ENCODE data around the gene ZNF865.

Gene ZNF865

GRCh38 chr19:55611983-55612645 lies 6.7 kb downstream of the ZNF865 start:
- H3K27ac ChIP-seq (ENCODE audit: insufficient read depth in 1 of 2, low read depth in 1 of 2, low read length in 2 of 2, poor library complexity in 1 of 2, severe bottlenecking in 2 of 2), result no peak overlapping the region
- peaks cover 2 to 57% (median 26%) of the 10 kb centered on the region in 4 experiments for H3K36me3 ChIP-seq (ENCODE audit: control insufficient read depth in 4 of 4, insufficient read depth in 4 of 4, low read length in 3 of 4)
- peaks cover 0 to 3% (median 0%) of the 10 kb centered on the region in 5 experiments for H3K9me3 ChIP-seq (ENCODE audit: control extremely low read depth in 1 of 5, control insufficient read depth in 4 of 5, insufficient read depth in 2 of 5, low read depth in 1 of 5, low read length in 4 of 5)
- no peak overlapping the region for H3K4me3 ChIP-seq (ENCODE audit: control insufficient read depth in 1 of 7, extremely low read depth in 1 of 7, insufficient read depth in 4 of 7, low read depth in 2 of 7, low read length in 6 of 7)
- ChIA-PET CTCF (interaction anchor here (2.0 to 2.4 kb wide), 2 partner anchors 97 to 108 kb away, joined by 4 to 7 read pairs; no protein-coding TSS in a partner anchor), POLR2A (interaction anchor here (0.5 to 0.6 kb wide), 2 partner anchors 14 to 355 kb away, joined by 3 read pairs; no protein-coding TSS in a partner anchor)
- H3K27me3 ChIP-seq (replicated peaks in 2 of 5; ENCODE audit: control insufficient read depth in 4 of 5, insufficient read depth in 5 of 5, low read length in 4 of 5), result no peaks in the 10 kb centered on the region
- H3K4me1 ChIP-seq (ENCODE audit: control extremely low read depth in 1 of 4, control insufficient read depth in 4 of 4, insufficient read depth in 4 of 4, low read length in 3 of 4), result peaks cover 0 to 1% (median 0%) of the 10 kb centered on the region in 4 experiments
- DNase-seq, result no peak
- 87% methylated on average over 3 of the region's 3 CpGs for WGBS (ENCODE audit: insufficient coverage)

GRCh38 chr19:55613396-55613795 lies 7.9 kb downstream of the ZNF865 start:
- WGBS (ENCODE audit: insufficient coverage), result 97% methylated on average over 22 of the region's 27 CpGs
- CTCF ChIA-PET, result no interaction called here

GRCh38 chr19:55613930-55614710 lies 8.7 kb downstream of the ZNF865 start:
- no peak overlapping the region for H3K27ac ChIP-seq (ENCODE audit: insufficient read depth in 1 of 2, low read depth in 1 of 2, low read length in 2 of 2, poor library complexity in 1 of 2, severe bottlenecking in 2 of 2)
- POLR2A ChIA-PET, result no interaction called here
- WGBS (ENCODE audit: insufficient coverage), result 97% methylated on average over 53 of the region's 75 CpGs
- peaks cover 0 to 3% (median 0%) of the 10 kb centered on the region in 5 experiments for H3K9me3 ChIP-seq (ENCODE audit: control extremely low read depth in 1 of 5, control insufficient read depth in 4 of 5, insufficient read depth in 2 of 5, low read depth in 1 of 5, low read length in 4 of 5)
- no peaks in the 10 kb centered on the region for H3K27me3 ChIP-seq (replicated peaks in 2 of 5; ENCODE audit: control insufficient read depth in 4 of 5, insufficient read depth in 5 of 5, low read length in 4 of 5)
- no peaks in the 10 kb centered on the region for H3K4me1 ChIP-seq (ENCODE audit: control extremely low read depth in 1 of 4, control insufficient read depth in 4 of 4, insufficient read depth in 4 of 4, low read length in 3 of 4)
- H3K36me3 ChIP-seq (ENCODE audit: control insufficient read depth in 4 of 4, insufficient read depth in 4 of 4, low read length in 3 of 4), result peaks cover 2 to 58% (median 33%) of the 10 kb centered on the region in 4 experiments
- H3K4me3 ChIP-seq (ENCODE audit: control insufficient read depth in 1 of 7, extremely low read depth in 1 of 7, insufficient read depth in 4 of 7, low read depth in 2 of 7, low read length in 6 of 7), result no peak overlapping the region
- CTCF ChIA-PET, result no interaction called here
- DNase-seq, result no peak

More at GRCh38 chr19:55613396-55613795, 7.9 kb downstream of the ZNF865 start:
- Histone ChIP-seq H3K4me3 (ENCODE audit: control insufficient read depth in 1 of 7, extremely low read depth in 1 of 7, insufficient read depth in 4 of 7, low read depth in 2 of 7, low read length in 6 of 7) (no peak overlapping the region), H3K27ac (ENCODE audit: insufficient read depth in 1 of 2, low read depth in 1 of 2, low read length in 2 of 2, poor library complexity in 1 of 2, severe bottlenecking in 2 of 2) (no peak overlapping the region), H3K4me1 (ENCODE audit: control extremely low read depth in 1 of 4, control insufficient read depth in 4 of 4, insufficient read depth in 4 of 4, low read length in 3 of 4) (no peaks in the 10 kb centered on the region), H3K9me3 (ENCODE audit: control extremely low read depth in 1 of 5, control insufficient read depth in 4 of 5, insufficient read depth in 2 of 5, low read depth in 1 of 5, low read length in 4 of 5) (peaks cover 0 to 3% (median 0%) of the 10 kb centered on the region in 5 experiments), H3K27me3 (replicated peaks in 2 of 5; ENCODE audit: control insufficient read depth in 4 of 5, insufficient read depth in 5 of 5, low read length in 4 of 5) (no peaks in the 10 kb centered on the region), H3K36me3 (ENCODE audit: control insufficient read depth in 4 of 4, insufficient read depth in 4 of 4, low read length in 3 of 4) (peaks cover 2 to 56% (median 35%) of the 10 kb centered on the region in 4 experiments)
- POLR2A ChIA-PET, result no interaction called here
- no peak for DNase-seq

GRCh38 chr19:55614711-55615542 lies 9.5 kb downstream of the ZNF865 start:
- H3K9me3 ChIP-seq (ENCODE audit: control extremely low read depth in 1 of 5, control insufficient read depth in 4 of 5, insufficient read depth in 2 of 5, low read depth in 1 of 5, low read length in 4 of 5), result peaks cover 0 to 1% (median 0%) of the 10 kb centered on the region in 5 experiments
- H3K4me1 ChIP-seq (ENCODE audit: control extremely low read depth in 1 of 4, control insufficient read depth in 4 of 4, insufficient read depth in 4 of 4, low read length in 3 of 4), result peaks cover 0 to 4% (median 2%) of the 10 kb centered on the region in 4 experiments
- CTCF ChIA-PET, result no interaction called here
- H3K4me3 ChIP-seq (ENCODE audit: control insufficient read depth in 1 of 7, extremely low read depth in 1 of 7, insufficient read depth in 4 of 7, low read depth in 2 of 7, low read length in 6 of 7), result no peak overlapping the region
- 98% methylated on average over 71 of the region's 98 CpGs for whole genome bisulfite sequencing (ENCODE audit: insufficient coverage)
- H3K27ac ChIP-seq (ENCODE audit: insufficient read depth in 1 of 2, low read depth in 1 of 2, low read length in 2 of 2, poor library complexity in 1 of 2, severe bottlenecking in 2 of 2), result no peak overlapping the region
- DNase-seq, result no peak
- H3K27me3 ChIP-seq (replicated peaks in 2 of 5; ENCODE audit: control insufficient read depth in 4 of 5, insufficient read depth in 5 of 5, low read length in 4 of 5), result no peaks in the 10 kb centered on the region
- POLR2A ChIA-PET, result no interaction called here
- peaks cover 2 to 50% (median 29%) of the 10 kb centered on the region in 4 experiments for H3K36me3 ChIP-seq (ENCODE audit: control insufficient read depth in 4 of 4, insufficient read depth in 4 of 4, low read length in 3 of 4)

- H3K9me3 ChIP-seq (ENCODE audit: control extremely low read depth in 1 of 5, control insufficient read depth in 4 of 5, insufficient read depth in 2 of 5, low read depth in 1 of 5, low read length in 4 of 5), result no peaks in the 10 kb centered on the region
- peaks cover 2 to 47% (median 28%) of the 10 kb centered on the region in 4 experiments for H3K36me3 ChIP-seq (ENCODE audit: control insufficient read depth in 4 of 4, insufficient read depth in 4 of 4, low read length in 3 of 4)
- no peak overlapping the region for H3K27ac ChIP-seq (ENCODE audit: insufficient read depth in 1 of 2, low read depth in 1 of 2, low read length in 2 of 2, poor library complexity in 1 of 2, severe bottlenecking in 2 of 2)
- 98% methylated on average over 80 of the region's 88 CpGs for WGBS (ENCODE audit: insufficient coverage)
- DNase-seq, result no peak
- CTCF ChIA-PET, result no interaction called here
- H3K4me1 ChIP-seq (ENCODE audit: control extremely low read depth in 1 of 4, control insufficient read depth in 4 of 4, insufficient read depth in 4 of 4, low read length in 3 of 4), result peaks cover 4 to 13% (median 8%) of the 10 kb centered on the region in 4 experiments
- H3K27me3 ChIP-seq (replicated peaks in 2 of 5; ENCODE audit: control insufficient read depth in 4 of 5, insufficient read depth in 5 of 5, low read length in 4 of 5), result no peaks in the 10 kb centered on the region
- POLR2A ChIA-PET, result no interaction called here
- H3K4me3 ChIP-seq (ENCODE audit: control insufficient read depth in 1 of 7, extremely low read depth in 1 of 7, insufficient read depth in 4 of 7, low read depth in 2 of 7, low read length in 6 of 7), result no peak overlapping the region
These were observed 10.3 kb downstream of the ZNF865 start for GRCh38 chr19:55615543-55616394.

- ChIA-PET CTCF (interaction anchor here (5.6 kb wide), 1 partner anchor 11 kb away, joined by 32 read pairs; the partner anchor contains the start of gene ZNF865), POLR2A (no interaction called here)
- Histone ChIP-seq H3K4me1 (ENCODE audit: control extremely low read depth in 1 of 4, control insufficient read depth in 4 of 4, insufficient read depth in 4 of 4, low read length in 3 of 4) (peaks cover 4 to 19% (median 14%) of the 10 kb centered on the region in 4 experiments), H3K9me3 (ENCODE audit: control extremely low read depth in 1 of 5, control insufficient read depth in 4 of 5, insufficient read depth in 2 of 5, low read depth in 1 of 5, low read length in 4 of 5) (no peaks in the 10 kb centered on the region), H3K36me3 (ENCODE audit: control insufficient read depth in 4 of 4, insufficient read depth in 4 of 4, low read length in 3 of 4) (peaks cover 2 to 48% (median 31%) of the 10 kb centered on the region in 4 experiments), H3K27ac (ENCODE audit: insufficient read depth in 1 of 2, low read depth in 1 of 2, low read length in 2 of 2, poor library complexity in 1 of 2, severe bottlenecking in 2 of 2) (no peak overlapping the region), H3K4me3 (ENCODE audit: control insufficient read depth in 1 of 7, extremely low read depth in 1 of 7, insufficient read depth in 4 of 7, low read depth in 2 of 7, low read length in 6 of 7) (no peak overlapping the region), H3K27me3 (replicated peaks in 2 of 5; ENCODE audit: control insufficient read depth in 4 of 5, insufficient read depth in 5 of 5, low read length in 4 of 5) (no peaks in the 10 kb centered on the region)
- no peak for DNase-seq
- WGBS (ENCODE audit: insufficient coverage), result 96% methylated on average over 31 of the region's 38 CpGs
These were observed 11.0 kb downstream of the ZNF865 start for GRCh38 chr19:55616395-55616875.
